OCI-M1 (cell line): ENCODE data around the gene SSH2.

ENCODE experiments used
- DNase-seq: peaks from one replicate; lab custom pipeline; 2025; lab: John Stamatoyannopoulos, UW

The SSH2 gene

GRCh38 chr17:29612404-29613280 is 317.4 kb downstream of the SSH2 start:
- DNase-seq, result no peak

GRCh38 chr17:29612094-29612403 is 318.0 kb downstream of the SSH2 start:
- DNase-seq, result no peak

- DNase-seq, result no peak
These were observed 318.5 kb downstream of the SSH2 start for GRCh38 chr17:29611351-29612093.

GRCh38 chr17:29610395-29610794 is 319.6 kb downstream of the SSH2 start:
- DNase-seq, result no peak

- DNase-seq, result no peak
These were observed 321.0 kb downstream of the SSH2 start for GRCh38 chr17:29608986-29609385.

GRCh38 chr17:29607557-29608195 is 322.4 kb downstream of the SSH2 start:
- DNase-seq, result no peak

- no peak for DNase-seq
These were observed 326.8 kb downstream of the SSH2 start for GRCh38 chr17:29603109-29603674.

- no peak for DNase-seq
These were observed 332.5 kb downstream of the SSH2 start for GRCh38 chr17:29597361-29598172.

GRCh38 chr17:29596811-29597210 is 333.2 kb downstream of the SSH2 start:
- DNase-seq, result no peak

- DNase-seq, result no peak
These were observed 333.9 kb downstream of the SSH2 start for GRCh38 chr17:29595943-29596774.

GRCh38 chr17:29595107-29595942 is 334.7 kb downstream of the SSH2 start:
- no peak for DNase-seq

- DNase-seq, result no peak
These were observed 335.4 kb downstream of the SSH2 start for GRCh38 chr17:29594519-29595090.

GRCh38 chr17:29593591-29594518 is 336.2 kb downstream of the SSH2 start:
- peak; percentile 52 for DNase-seq

- peak; percentile 35 for DNase-seq
These were observed 337.0 kb downstream of the SSH2 start, which contains the start of gene ANKRD13B for GRCh38 chr17:29592850-29593551. Gene ANKRD13B, plus strand, starts transcription at chr17:29593132. Its CDS starts 490 bp downstream, at chr17:29593622.

- DNase-seq, result peak; percentile 96
These were observed 338.1 kb downstream of the SSH2 start for GRCh38 chr17:29591737-29592608.

- DNase-seq, result no peak
These were observed 338.8 kb downstream of the SSH2 start for GRCh38 chr17:29591146-29591736.
